Frontal cortex (tissue), 4 donors: Measurements from ENCODE around the gene IGF2R. TPM values are rescaled to one million over a fixed set of nuclear protein-coding genes. Genes with fewer than 3 reads are reported as not detected.
A peak's percentile ranks its signal among the peaks of the same experiment; 100 is the strongest.

Experiments used
- DNase-seq, 2 donors: peaks; one replicate each; pipeline ENCODE4 v3.0.0; 2012; ENCODE audit warnings: low spot score in 2 of 2
- FAIRE-seq: peaks from 2 replicates; lab custom pipeline; 2012; peaks lifted over from hg19 to GRCh38; lab: Jason Lieb, UNC
- total RNA-seq: library from RNA; depleted of rRNA; stranded (reverse); fragments of >200 nt; gene quantifications from one replicate; pipeline ENCODE4 v1.2.3, GENCODE V29; 2014
- donor health status: control.
- donor health status: control.
- donor health status: control.

The IGF2R gene
- total RNA-seq, 1 donor from 2014 or later: 20.8 TPM

- no peak for FAIRE-seq
- no peak for DNase-seq
These were observed 3.8 kb downstream of the IGF2R start for GRCh38 chr6:159972506-159973268.

GRCh38 chr6:159973406-159973805, 4.5 kb downstream of the IGF2R start:
- FAIRE-seq (no peak), DNase-seq (no peak)

- no peak for DNase-seq
- FAIRE-seq: no peak
These were observed 5.1 kb downstream of the IGF2R start for GRCh38 chr6:159973951-159974350.

GRCh38 chr6:159974932-159975331, 6.0 kb downstream of the IGF2R start:
- FAIRE-seq (no peak), DNase-seq (no peak)

- DNase-seq: no peak
- FAIRE-seq: no peak
These were observed 7.9 kb downstream of the IGF2R start for GRCh38 chr6:159976686-159977254.

GRCh38 chr6:159977255-159977903, 8.5 kb downstream of the IGF2R start:
- FAIRE-seq: no peak

GRCh38 chr6:159977904-159978268, 9.0 kb downstream of the IGF2R start:
- DNase-seq (no peak), FAIRE-seq (no peak)

More at GRCh38 chr6:159977255-159977903, 8.5 kb downstream of the IGF2R start:
- DNase-seq: peak in 1 of 2 donors; percentile 29

- DNase-seq (no peak), FAIRE-seq (no peak)
These were observed 9.6 kb downstream of the IGF2R start for GRCh38 chr6:159978291-159979135.

GRCh38 chr6:159979136-159979874, 10.4 kb downstream of the IGF2R start:
- FAIRE-seq: no peak
- peak in 1 of 2 donors; percentile 41 for DNase-seq

- DNase-seq (no peak), FAIRE-seq (no peak)
These were observed 11.6 kb downstream of the IGF2R start for GRCh38 chr6:159980474-159980873.

GRCh38 chr6:159981071-159981402, 12.2 kb downstream of the IGF2R start:
- FAIRE-seq (no peak), DNase-seq (no peak)

GRCh38 chr6:159981403-159982245, 12.7 kb downstream of the IGF2R start:
- FAIRE-seq: no peak
- DNase-seq: no peak

GRCh38 chr6:159982731-159983506, 14.0 kb downstream of the IGF2R start:
- DNase-seq: no peak

GRCh38 chr6:159983641-159984080, 14.8 kb downstream of the IGF2R start:
- FAIRE-seq: no peak
- DNase-seq: no peak

More at GRCh38 chr6:159982731-159983506, 14.0 kb downstream of the IGF2R start:
- FAIRE-seq: no peak

- DNase-seq: no peak
- FAIRE-seq: no peak
These were observed 15.4 kb downstream of the IGF2R start for GRCh38 chr6:159984268-159984786.

GRCh38 chr6:159985296-159985945, 16.5 kb downstream of the IGF2R start:
- no peak for DNase-seq
- FAIRE-seq: no peak

GRCh38 chr6:159988983-159989454, 20.1 kb downstream of the IGF2R start:
- DNase-seq (no peak), FAIRE-seq (no peak)
